Ovary (tissue), 3 donors: Measurements from ENCODE around the gene LRCH3.

Source experiments
- EP300 ChIP-seq: sonication (generic); formaldehyde crosslinking; IDR thresholded peaks from one replicate; pipeline ENCODE4 v1.6.1; 2017; ENCODE audit warnings: antibody characterized with exemption
- TF ChIP-seq, protein P1 (sequence below), 3 donors: fragments of 450-650 bp in 2 of 3; fragments of 200-600 bp in 1 of 3; IDR thresholded peaks; one replicate each; pipeline versions ENCODE4 v1.5.1 to v1.8.0; 2016 to 2022; ENCODE audit warnings: antibody characterized with exemption in 3 of 3, mild to moderate bottlenecking in 1 of 3
- donor health status: DM: no; HTN: no; CAD: no.

DNA sequence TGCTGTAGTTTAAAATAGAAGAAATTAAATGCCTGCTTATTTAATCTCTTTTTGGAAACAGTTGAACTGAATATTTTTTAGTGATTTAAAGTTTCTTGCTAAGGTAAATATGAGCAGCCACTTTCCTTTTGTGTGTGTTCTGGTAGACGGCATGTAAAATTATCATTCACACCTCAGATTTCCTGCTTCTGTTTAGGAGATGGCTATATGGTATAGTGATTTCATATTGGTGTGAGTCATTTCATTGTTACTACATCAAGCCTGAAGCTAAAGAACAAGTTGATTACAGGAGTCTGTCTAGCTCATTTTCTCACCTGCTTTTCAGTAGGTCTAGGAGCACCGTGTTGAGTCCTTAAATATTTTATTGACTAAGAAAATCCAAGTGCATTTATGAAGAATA is 2.2 kb downstream of the LRCH3 start:
- TF ChIP-seq, protein P1, sequence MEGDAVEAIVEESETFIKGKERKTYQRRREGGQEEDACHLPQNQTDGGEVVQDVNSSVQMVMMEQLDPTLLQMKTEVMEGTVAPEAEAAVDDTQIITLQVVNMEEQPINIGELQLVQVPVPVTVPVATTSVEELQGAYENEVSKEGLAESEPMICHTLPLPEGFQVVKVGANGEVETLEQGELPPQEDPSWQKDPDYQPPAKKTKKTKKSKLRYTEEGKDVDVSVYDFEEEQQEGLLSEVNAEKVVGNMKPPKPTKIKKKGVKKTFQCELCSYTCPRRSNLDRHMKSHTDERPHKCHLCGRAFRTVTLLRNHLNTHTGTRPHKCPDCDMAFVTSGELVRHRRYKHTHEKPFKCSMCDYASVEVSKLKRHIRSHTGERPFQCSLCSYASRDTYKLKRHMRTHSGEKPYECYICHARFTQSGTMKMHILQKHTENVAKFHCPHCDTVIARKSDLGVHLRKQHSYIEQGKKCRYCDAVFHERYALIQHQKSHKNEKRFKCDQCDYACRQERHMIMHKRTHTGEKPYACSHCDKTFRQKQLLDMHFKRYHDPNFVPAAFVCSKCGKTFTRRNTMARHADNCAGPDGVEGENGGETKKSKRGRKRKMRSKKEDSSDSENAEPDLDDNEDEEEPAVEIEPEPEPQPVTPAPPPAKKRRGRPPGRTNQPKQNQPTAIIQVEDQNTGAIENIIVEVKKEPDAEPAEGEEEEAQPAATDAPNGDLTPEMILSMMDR (IDR thresholded peaks at IDR 0.05) = no peak
- TF ChIP-seq EP300 = no peak
